HG03457 (cell line): ENCODE measurements around the gene ATXN7L3.

Experiments
- ATAC-seq: cut with Tn5 transposase; IDR thresholded peaks from one replicate; pipeline ENCODE4 v1.9.1; 2021; ENCODE audit warnings: moderate number of reproducible peaks; ENCODE audit not compliant: unreplicated experiment

ATXN7L3 gene

GRCh38 chr17:44218344-44219107, 18.8 kb upstream of the ATXN7L3 start:
- no peak for ATAC-seq

- no peak for ATAC-seq
Observed at GRCh38 chr17:44217738-44218343, 18.2 kb upstream of the ATXN7L3 start.

GRCh38 chr17:44216694-44217093, 17.0 kb upstream of the ATXN7L3 start:
- ATAC-seq: no peak

GRCh38 chr17:44216173-44216572, 16.5 kb upstream of the ATXN7L3 start:
- no peak for ATAC-seq

- ATAC-seq: no peak
Observed at GRCh38 chr17:44214896-44215295, 15.2 kb upstream of the ATXN7L3 start.

- no peak for ATAC-seq
Observed at GRCh38 chr17:44214230-44214494, 14.5 kb upstream of the ATXN7L3 start.

GRCh38 chr17:44213403-44214229, 13.9 kb upstream of the ATXN7L3 start:
- ATAC-seq: no peak

- ATAC-seq: no peak
Observed at GRCh38 chr17:44212507-44213402, 13.1 kb upstream of the ATXN7L3 start.

- ATAC-seq: no peak
Observed at GRCh38 chr17:44211281-44212265, 11.9 kb upstream of the ATXN7L3 start.

- ATAC-seq: no peak
Observed at GRCh38 chr17:44210342-44211192, 10.9 kb upstream of the ATXN7L3 start.

GRCh38 chr17:44209786-44210341, 10.2 kb upstream of the ATXN7L3 start:
- no peak for ATAC-seq

- ATAC-seq: no peak
Observed at GRCh38 chr17:44207743-44208142, 8.1 kb upstream of the ATXN7L3 start.

- no peak for ATAC-seq
Observed at GRCh38 chr17:44207319-44207718, 7.6 kb upstream of the ATXN7L3 start.

GRCh38 chr17:44206825-44207155, 7.1 kb upstream of the ATXN7L3 start:
- ATAC-seq: no peak

GRCh38 chr17:44205962-44206824, 6.5 kb upstream of the ATXN7L3 start:
- no peak for ATAC-seq

GRCh38 chr17:44204441-44204882, 4.8 kb upstream of the ATXN7L3 start:
- no peak for ATAC-seq

GRCh38 chr17:44203731-44204440, 4.2 kb upstream of the ATXN7L3 start:
- no peak for ATAC-seq
